H1 (cell line): ENCODE measurements around the gene TMEM59L.

ENCODE experiments used
- GABPA ChIP-seq: IDR thresholded peaks from 2 replicates; pipeline ENCODE4 v1.6.1; 2011; ENCODE audit warnings: mild to moderate bottlenecking, low read length, moderate library complexity, borderline replicate concordance; ENCODE audit not compliant: insufficient read depth
- SIN3A ChIP-seq, 2 experiments: IDR thresholded peaks in 1 of 2; conservative IDR thresholded peaks in 1 of 2; 2 replicates each; pipeline ENCODE4 v1.6.1; 2011 to 2012; ENCODE audit warnings: low read length in 2 of 2, improper control_type of control experiment in 1 of 2, low read depth in 1 of 2, mild to moderate bottlenecking in 1 of 2

DNA sequence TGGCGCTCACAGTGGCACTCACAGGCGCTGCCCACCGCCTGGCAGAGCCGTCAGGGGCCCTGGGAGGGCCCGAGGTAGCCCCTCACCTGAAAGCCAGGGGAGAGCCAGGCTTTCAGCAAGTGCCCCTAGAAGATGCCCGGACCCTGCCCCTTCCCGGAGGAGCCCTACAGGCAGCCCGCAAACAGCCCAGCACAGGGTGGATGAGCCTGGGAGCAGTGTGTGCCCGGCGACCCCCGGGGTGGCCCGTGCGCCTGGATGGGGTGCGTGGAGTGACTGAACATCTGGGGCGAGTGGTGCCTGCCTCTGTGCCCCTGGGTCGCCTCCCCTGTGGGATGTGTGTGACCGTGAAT is 7.5 kb upstream of the TMEM59L start:
- no peak for TF ChIP-seq SIN3A (conservative IDR thresholded peaks at IDR 0.05 in 1 of 2, IDR thresholded peaks at IDR 0.05 in 1 of 2; ENCODE audit: low read depth in 1 of 2, low read length in 2 of 2)
- TF ChIP-seq GABPA = no peak
